COLO668 (cell line): Measurements from ENCODE around the gene APOBEC3A.
A peak's percentile ranks its signal among the peaks of the same experiment; 100 is the strongest.
"Not testable (repeated sequence)": the region's sequence is repeated elsewhere in the genome, so short reads cannot be mapped to it uniquely, and the experiment has no call there.

Experiments
- DNase-seq: peaks from one replicate; lab custom pipeline; 2025; ENCODE audit not compliant: unreplicated experiment; lab: John Stamatoyannopoulos, UW

The APOBEC3A gene

GRCh38 chr22:38957808-38958650 is 620 bp downstream of the APOBEC3A start:
- DNase-seq = no peak

- DNase-seq = not testable (repeated sequence)
Measured at GRCh38 chr22:38958651-38958943, 1.2 kb downstream of the APOBEC3A start.

DNA sequence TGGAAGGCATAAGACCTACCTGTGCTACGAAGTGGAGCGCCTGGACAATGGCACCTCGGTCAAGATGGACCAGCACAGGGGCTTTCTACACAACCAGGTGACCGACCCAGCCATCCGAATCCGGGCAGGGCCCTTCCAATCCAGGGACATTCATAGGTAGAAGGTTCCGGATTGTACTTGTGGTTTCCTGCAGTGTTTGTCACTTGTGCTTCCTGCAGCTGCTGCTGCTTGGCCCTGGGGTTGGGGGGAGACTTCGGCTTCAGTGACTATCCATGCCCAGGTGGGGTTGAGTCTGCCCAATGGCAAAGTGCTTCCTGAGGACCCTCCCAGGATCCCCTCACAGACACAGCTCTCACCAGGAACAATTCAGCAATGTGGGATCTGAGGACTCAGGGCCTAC is 2.2 kb downstream of the APOBEC3A start:
- DNase-seq = no peak

GRCh38 chr22:38960673-38961072 is 3.3 kb downstream of the APOBEC3A start:
- not testable (repeated sequence) for DNase-seq

GRCh38 chr22:38963291-38963738 is 5.9 kb downstream of the APOBEC3A start:
- DNase-seq = peak; percentile 31

- peak; percentile 83 for DNase-seq
Measured at GRCh38 chr22:38963872-38964271, 6.5 kb downstream of the APOBEC3A start.

DNA sequence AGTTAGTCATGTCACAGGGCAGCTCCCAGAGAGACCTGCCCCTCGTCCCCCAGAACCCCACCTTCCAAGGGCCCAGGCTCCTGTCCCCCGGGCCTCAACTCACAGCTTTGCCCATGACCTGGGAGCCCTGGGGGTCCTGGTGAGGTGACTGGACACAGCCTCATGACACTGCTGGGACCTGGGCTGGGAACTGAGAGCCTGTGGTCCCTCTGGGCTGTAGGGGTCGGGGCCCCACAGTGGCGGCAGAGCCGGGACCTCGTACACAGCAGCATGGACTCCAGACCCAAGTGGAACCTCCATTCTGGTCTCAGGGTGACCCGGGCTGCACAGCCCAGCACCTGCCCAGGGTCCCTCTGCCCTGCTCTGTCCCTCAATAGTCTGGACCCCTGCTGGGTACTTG is 6.9 kb downstream of the APOBEC3A start:
- DNase-seq = no peak

GRCh38 chr22:38964989-38965388 is 7.6 kb downstream of the APOBEC3A start:
- DNase-seq = peak; percentile 7

DNA sequence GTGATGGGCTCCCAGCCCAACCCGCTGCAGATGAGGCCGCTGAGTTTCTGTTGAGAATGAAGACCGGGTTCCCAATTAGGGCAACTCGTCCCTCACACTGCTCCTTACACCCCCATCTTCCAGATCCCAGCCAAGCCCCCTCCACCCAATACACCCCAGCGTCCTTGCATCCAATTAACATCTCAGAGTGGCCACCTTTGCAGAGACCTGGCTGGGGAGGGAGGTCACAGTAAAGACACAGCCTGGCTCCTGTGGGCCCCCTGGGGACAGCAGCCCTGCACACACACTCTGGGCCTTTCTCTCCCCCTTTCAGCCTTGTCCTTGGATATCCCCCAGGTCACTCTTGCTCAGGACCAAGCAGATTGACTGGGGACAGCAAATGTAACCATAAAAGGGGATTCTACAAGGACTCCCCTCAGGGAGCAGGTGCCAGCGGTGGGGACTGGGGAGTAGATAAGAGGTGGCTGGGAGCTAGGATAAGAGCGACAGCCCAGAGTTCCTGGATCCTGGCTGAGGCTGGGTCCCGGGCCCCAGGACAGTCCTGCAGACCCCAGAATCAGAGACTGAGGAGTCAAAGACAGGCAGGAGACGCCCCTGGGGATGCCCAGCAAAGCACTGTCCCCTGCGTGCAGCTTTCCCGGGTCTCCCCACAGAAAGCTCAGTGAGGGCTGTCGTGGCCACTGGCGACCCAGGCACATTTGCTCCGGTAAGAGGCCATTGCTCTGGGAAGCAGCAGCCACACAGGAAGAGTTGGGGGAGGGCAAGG is 8.4 kb downstream of the APOBEC3A start:
- DNase-seq = no peak

GRCh38 chr22:38966380-38966702 is 8.9 kb downstream of the APOBEC3A start:
- DNase-seq = no peak

GRCh38 chr22:38966942-38967341 is 9.5 kb downstream of the APOBEC3A start:
- no peak for DNase-seq

GRCh38 chr22:38967451-38968450 is 10.3 kb downstream of the APOBEC3A start:
- DNase-seq = no peak

DNA sequence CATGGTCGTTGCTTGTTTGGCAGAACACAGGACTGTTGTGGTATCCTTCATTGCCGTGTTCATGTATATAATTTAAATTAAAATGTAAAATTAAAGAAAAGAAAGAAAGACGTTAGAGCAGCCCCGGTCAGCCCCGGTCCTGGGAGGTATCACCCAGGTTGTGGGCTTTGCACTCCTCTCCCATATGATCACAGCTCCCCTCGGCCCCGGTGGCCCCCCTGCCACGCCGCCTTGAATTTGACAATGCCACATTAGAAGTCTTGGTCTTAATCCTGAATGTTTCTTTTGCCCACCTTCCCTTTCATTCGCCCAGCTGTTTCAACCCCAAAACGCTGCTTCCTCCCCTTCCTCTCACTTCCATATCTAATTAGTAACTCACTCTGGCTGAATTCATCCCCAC is 11.4 kb downstream of the APOBEC3A start:
- no peak for DNase-seq

- DNase-seq = no peak
Measured at GRCh38 chr22:38970551-38970950, 13.1 kb downstream of the APOBEC3A start.

DNA sequence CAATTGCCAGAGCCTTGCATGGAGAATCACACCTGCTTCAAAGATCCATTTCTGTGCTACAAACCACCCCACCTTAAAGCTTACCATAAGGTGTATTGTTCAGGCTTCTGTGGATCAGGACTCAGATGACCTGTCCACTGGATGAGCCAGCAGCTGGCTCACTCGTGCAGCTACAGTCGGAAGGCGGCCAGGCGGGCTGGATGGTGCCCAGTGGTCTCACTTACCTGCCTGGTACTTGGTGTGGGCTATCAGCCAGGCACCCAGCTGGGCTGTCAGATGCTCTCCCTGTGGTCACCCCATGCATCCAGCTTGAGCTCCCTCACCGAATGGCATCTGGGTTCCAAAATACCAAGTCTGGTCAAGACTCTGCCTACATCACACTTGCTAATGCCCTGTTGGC is 13.8 kb downstream of the APOBEC3A start:
- DNase-seq = no peak

DNA sequence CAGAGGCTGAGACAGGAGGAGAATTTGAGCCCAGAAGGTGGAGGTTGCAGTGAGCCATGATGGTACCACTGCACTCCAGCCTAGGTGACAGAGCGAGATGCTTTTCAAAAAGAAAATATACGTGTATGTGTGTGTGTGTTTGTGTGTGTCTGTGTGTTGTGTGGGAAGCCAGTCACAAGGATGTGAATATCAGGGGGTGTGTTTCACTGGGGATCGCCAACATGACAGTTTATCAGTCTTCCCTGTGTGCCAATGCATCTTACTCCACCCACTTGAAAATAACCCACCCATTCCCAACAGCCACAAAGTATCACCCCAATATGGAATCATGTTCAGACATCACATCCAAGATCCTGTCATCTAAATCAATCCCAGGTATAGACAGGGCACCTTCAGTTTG is 14.4 kb downstream of the APOBEC3A start:
- no peak for DNase-seq

GRCh38 chr22:38972558-38972957 is 15.1 kb downstream of the APOBEC3A start:
- DNase-seq = no peak

- peak; percentile 49 for DNase-seq
Measured at GRCh38 chr22:38973289-38974169, 16.1 kb downstream of the APOBEC3A start.

DNA sequence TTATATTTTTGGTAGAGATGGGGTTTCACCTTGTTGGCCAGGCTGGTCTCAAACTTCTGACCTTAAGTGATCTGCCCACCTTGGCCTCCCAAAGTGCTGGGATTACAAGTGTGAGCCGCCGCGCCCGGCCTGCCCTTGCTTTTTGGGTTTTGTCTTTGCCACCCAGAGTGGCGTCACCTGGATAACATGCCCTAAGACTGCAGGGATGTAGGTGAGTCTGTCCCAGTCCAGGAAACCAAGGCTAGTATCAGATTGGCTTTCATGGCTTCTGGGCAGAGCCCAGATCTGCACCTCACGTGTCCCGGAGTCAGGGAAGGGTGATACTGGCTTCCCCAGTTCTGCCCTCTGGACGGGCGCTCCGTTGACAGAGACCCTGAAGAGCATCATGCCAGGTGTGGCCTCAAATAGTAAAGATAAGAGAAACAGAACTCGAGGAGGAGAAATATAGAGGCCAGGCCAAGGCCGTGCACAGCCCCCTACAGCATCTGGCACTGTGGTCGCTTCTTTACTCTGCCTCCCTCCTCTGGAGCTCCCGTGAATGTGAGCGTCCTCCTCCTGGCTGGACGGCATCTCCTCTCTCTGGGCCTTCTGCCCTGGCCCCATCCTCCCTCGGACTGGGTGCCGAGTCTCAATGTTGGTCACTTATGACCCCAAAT is 16.9 kb downstream of the APOBEC3A start:
- no peak for DNase-seq

GRCh38 chr22:38974826-38975175 is 17.4 kb downstream of the APOBEC3A start:
- DNase-seq = no peak
